Ascending aorta (tissue), 2 donors: Measurements from ENCODE around the gene PTGIR. TPM values are rescaled to one million over a fixed set of nuclear protein-coding genes. Genes with fewer than 3 reads are reported as not detected.

Experiments
- DNase-seq, 2 donors: peaks; one replicate each; pipeline ENCODE4 v3.0.0-alpha.2; 2019; ENCODE audit warnings: low spot score in 2 of 2
- H3K27ac ChIP-seq, 2 donors: fragments of 200-600 bp; sonication (generic); one replicate each; pipeline ENCODE4 v1.5.1; 2016 to 2017; ENCODE audit warnings: mild to moderate bottlenecking in 1 of 2
- H3K27me3 ChIP-seq: fragments of 200-600 bp; sonication (generic); one replicate; pipeline ENCODE4 v1.5.1; 2017
- H3K36me3 ChIP-seq, 2 donors: fragments of 200-600 bp; sonication (generic); one replicate each; pipeline ENCODE4 v1.5.1; 2016
- H3K4me1 ChIP-seq, 2 donors: fragments of 200-600 bp; sonication (generic); one replicate each; pipeline ENCODE4 v1.5.1; 2016 to 2017; ENCODE audit warnings: mild to moderate bottlenecking in 1 of 2
- H3K4me3 ChIP-seq, 2 donors: fragments of 200-600 bp; sonication (generic); one replicate each; pipeline ENCODE4 v1.5.1; 2016 to 2017; ENCODE audit warnings: mild to moderate bottlenecking in 1 of 2
- H3K9me3 ChIP-seq, 2 donors: fragments of 200-600 bp; sonication (generic); one replicate each; pipeline ENCODE4 v1.5.1; 2016
- intact Hi-C: fragments of 100-400 bp; cut with DNase I; formaldehyde crosslinking; loops from one replicate; pipeline ENCODE4 v1.15.1; 2023
- total RNA-seq: library from RNA; depleted of rRNA; stranded (reverse); fragments of >200 nt; gene quantifications from one replicate; pipeline ENCODE4 v1.1.0, GENCODE V29; 2016
- TF ChIP-seq, protein P1 (sequence below), 3 experiments: fragments of 200-600 bp in 2 of 3; fragments of 450-650 bp in 1 of 3; sonication (generic) in 2 of 3; IDR thresholded peaks; one replicate each; pipeline ENCODE4 v1.5.1; 2016 to 2019; ENCODE audit warnings: antibody characterized with exemption in 3 of 3, mild to moderate bottlenecking in 1 of 3, moderate library complexity in 1 of 3

The PTGIR gene
- total RNA-seq, 1 donor from 2014 or later: 120 TPM

DNA sequence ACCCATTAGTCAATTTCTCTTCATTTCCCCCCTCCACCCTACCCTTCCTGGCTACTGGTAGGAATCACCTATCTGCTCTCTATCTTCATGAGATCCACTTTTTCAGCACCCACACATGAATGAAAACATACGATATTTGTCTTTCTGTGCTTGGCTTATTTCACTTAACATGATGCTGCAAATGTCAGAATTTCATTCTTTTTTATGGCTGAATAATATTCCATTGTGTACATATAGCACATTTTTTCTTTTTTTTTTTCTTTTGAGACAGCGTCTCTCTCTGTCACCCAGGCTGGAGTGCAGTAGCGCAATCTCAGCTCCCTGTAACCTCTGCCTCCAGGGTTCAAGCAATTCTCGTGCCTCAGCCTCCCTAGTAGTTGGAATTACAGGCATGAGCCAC lies 33.6 kb downstream of the PTGIR start:
- no peak for DNase-seq
- Histone ChIP-seq H3K9me3 (no peaks in the 10 kb centered on the region), H3K27ac (no peak overlapping the region), H3K36me3 (no peaks in the 10 kb centered on the region), H3K4me3 (no peak overlapping the region), H3K27me3 (no peaks in the 10 kb centered on the region), H3K4me1 (no peaks in the 10 kb centered on the region)
- intact Hi-C loops: no loop called here
- TF ChIP-seq, protein P1, sequence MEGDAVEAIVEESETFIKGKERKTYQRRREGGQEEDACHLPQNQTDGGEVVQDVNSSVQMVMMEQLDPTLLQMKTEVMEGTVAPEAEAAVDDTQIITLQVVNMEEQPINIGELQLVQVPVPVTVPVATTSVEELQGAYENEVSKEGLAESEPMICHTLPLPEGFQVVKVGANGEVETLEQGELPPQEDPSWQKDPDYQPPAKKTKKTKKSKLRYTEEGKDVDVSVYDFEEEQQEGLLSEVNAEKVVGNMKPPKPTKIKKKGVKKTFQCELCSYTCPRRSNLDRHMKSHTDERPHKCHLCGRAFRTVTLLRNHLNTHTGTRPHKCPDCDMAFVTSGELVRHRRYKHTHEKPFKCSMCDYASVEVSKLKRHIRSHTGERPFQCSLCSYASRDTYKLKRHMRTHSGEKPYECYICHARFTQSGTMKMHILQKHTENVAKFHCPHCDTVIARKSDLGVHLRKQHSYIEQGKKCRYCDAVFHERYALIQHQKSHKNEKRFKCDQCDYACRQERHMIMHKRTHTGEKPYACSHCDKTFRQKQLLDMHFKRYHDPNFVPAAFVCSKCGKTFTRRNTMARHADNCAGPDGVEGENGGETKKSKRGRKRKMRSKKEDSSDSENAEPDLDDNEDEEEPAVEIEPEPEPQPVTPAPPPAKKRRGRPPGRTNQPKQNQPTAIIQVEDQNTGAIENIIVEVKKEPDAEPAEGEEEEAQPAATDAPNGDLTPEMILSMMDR (IDR thresholded peaks at IDR 0.05): no peak

DNA sequence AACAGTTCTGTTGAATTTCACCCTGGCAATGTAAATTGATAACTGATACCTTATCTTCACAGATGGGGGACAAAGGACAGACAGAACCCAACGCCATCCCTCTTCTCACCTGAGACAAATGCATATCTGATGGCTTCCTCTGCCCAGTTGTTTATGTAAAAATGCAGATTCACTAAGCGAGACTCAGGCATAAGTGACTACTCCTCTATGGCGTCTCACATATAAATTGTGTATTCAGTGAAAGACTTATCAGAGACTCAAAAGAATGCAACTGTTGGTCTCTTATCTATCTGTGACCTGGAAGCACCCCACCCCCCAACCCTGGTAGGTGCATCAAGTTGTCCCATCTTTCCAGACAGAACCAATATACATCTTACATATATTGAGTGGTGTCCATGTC lies 37.0 kb downstream of the PTGIR start:
- Histone ChIP-seq H3K9me3 (no peaks in the 10 kb centered on the region), H3K4me1 (peaks cover 0 to 4% of the 10 kb centered on the region in 2 donors), H3K36me3 (no peaks in the 10 kb centered on the region), H3K27ac (no peak overlapping the region), H3K4me3 (no peak overlapping the region), H3K27me3 (no peaks in the 10 kb centered on the region)
- no peak for DNase-seq
- intact Hi-C loops: no loop called here
- TF ChIP-seq, protein P1 (IDR thresholded peaks at IDR 0.05): no peak

DNA sequence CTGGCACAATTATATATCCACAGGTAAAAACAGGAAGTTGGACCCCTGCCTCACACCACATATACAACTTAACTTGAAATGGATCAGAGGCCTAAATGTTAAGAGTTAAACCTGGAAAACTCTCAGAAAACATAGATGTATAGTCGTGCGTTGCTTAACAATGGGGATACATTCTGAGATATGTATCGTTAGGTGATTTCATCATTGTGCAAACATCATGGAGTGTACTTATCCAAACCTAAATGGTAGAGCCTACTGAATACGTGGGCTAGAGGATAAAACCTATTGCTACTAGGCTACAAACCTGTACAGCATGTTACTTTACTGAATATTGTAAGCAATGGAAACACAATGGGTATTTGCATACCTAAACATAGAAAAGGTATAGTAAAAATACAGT lies 38.6 kb downstream of the PTGIR start:
- Histone ChIP-seq H3K4me3 (no peak overlapping the region), H3K4me1 (peaks cover 0 to 4% of the 10 kb centered on the region in 2 donors), H3K27ac (no peak overlapping the region), H3K36me3 (no peaks in the 10 kb centered on the region), H3K9me3 (no peaks in the 10 kb centered on the region), H3K27me3 (no peaks in the 10 kb centered on the region)
- no peak for DNase-seq
- intact Hi-C loops: no loop called here
- TF ChIP-seq, protein P1 (IDR thresholded peaks at IDR 0.05): no peak

DNA sequence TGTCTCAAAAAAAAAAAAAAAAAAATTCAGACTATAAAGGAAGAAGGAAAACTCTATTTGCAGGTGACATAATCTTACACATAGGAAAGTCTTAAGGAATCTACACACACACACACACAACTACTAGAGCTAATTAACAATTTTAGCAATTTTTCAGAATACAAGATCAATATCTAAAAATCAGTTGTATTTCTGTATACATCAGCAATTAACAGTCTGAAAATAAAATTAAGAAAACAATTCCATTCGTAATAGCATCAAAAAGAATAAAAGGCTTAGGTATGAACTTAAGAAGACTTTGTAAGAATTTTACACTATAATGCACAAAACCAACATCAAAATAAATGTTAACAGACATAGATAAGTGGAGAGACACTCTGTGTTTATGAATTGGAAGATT lies 39.4 kb downstream of the PTGIR start:
- intact Hi-C loops: no loop called here
- TF ChIP-seq, protein P1 (IDR thresholded peaks at IDR 0.05): no peak

DNA sequence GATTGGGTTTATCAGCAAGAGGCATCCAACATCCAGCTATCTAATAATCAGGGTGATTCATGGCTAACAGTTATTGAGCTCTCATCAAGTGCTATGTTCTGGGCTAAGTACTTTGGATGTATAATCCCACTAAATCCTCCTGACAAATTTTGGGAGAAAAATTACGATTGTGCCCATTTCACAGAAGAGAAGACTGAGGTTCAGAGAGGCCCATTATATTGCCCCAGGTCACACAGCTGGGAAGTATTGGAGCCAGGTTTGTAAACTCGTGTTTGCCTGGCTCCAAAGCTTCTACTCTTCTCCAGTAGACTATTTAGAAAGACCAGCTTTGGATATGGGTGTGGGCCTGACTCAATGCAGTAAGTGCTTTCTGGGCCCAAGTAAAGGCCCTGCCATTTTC lies 44.6 kb downstream of the PTGIR start:
- Histone ChIP-seq H3K9me3 (no peaks in the 10 kb centered on the region), H3K27ac (no peak overlapping the region), H3K36me3 (no peaks in the 10 kb centered on the region), H3K4me3 (no peak overlapping the region), H3K27me3 (no peaks in the 10 kb centered on the region), H3K4me1 (no peaks in the 10 kb centered on the region)
- intact Hi-C loops: no loop called here
- DNase-seq: no peak
- TF ChIP-seq, protein P1 (IDR thresholded peaks at IDR 0.05): no peak

More for the DNA sequence above, 39.4 kb downstream of the PTGIR start:
- DNase-seq: no peak
- peaks cover 0 to 4% of the 10 kb centered on the region in 2 donors for H3K4me1 ChIP-seq
- H3K4me3 ChIP-seq: no peak overlapping the region
- no peak overlapping the region for H3K27ac ChIP-seq
- H3K36me3 ChIP-seq: no peaks in the 10 kb centered on the region
- H3K27me3 ChIP-seq: no peaks in the 10 kb centered on the region
- no peaks in the 10 kb centered on the region for H3K9me3 ChIP-seq

DNA sequence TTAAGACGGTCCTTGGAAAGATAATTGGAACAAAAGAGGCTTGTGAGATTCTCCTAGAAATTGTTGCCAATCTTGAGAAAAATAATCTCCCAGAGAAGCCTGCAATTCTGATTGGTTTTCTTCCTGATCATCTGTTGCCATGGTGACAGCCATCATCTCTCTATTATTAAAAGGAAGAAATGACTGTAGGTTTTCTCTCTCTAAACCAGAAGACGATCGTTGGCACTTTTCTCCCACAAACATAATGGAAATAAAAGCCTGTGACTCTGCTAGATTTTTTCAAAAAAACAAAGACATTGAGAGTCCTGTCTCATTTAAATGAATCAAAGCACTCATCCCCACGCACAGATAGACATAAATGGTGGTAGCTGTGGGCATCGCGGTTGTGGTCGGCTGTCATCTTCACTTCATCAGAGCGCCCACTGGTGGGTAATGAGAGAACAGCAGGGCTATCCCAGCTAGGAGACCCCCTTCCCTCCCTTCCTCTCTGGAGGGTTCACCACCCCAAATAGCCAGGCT lies 45.5 kb downstream of the PTGIR start:
- Histone ChIP-seq H3K4me1 (no peaks in the 10 kb centered on the region), H3K4me3 (no peak overlapping the region), H3K27ac (no peak overlapping the region), H3K36me3 (no peaks in the 10 kb centered on the region), H3K9me3 (no peaks in the 10 kb centered on the region), H3K27me3 (no peaks in the 10 kb centered on the region)
- no peak for DNase-seq
- intact Hi-C loops: no loop called here
- TF ChIP-seq, protein P1 (IDR thresholded peaks at IDR 0.05): peak in 1 of 3 experiments; percentile 19
